SU-DHL-6 (cell line): ENCODE results near the gene CLIC2.

Source experiments
- H2AFZ ChIP-seq: fragments of 200-600 bp; sonication (generic); 2 replicates; pipeline ENCODE4 v1.6.1; 2014; ENCODE audit warnings: low read depth, mild to moderate bottlenecking, moderate library complexity, mixed read lengths, antibody characterized with exemption, low read length; ENCODE audit not compliant: severe bottlenecking
- H3F3A ChIP-seq: fragments of 200-600 bp; shearing (Covaris generic); 2 replicates; pipeline ENCODE4 v1.6.0; 2016; ENCODE audit warnings: antibody characterized with exemption, mild to moderate bottlenecking; ENCODE audit not compliant: insufficient read depth
- H3K27ac ChIP-seq: fragments of 200-600 bp; sonication (generic); 2 replicates; pipeline ENCODE4 v1.5.1; 2016; ENCODE audit warnings: low read depth, mild to moderate bottlenecking, low read length, moderate library complexity, mixed read lengths
- H3K27me3 ChIP-seq: fragments of 200-600 bp; sonication (generic), shearing (Covaris generic); 2 replicates; pipeline ENCODE4 v1.6.0; 2014; ENCODE audit warnings: mild to moderate bottlenecking, low read length
- H3K36me3 ChIP-seq: fragments of 200-600 bp; sonication (generic); 2 replicates; pipeline ENCODE4 v1.6.1; 2014; ENCODE audit warnings: mild to moderate bottlenecking, low read length, mixed read lengths
- H3K4me2 ChIP-seq: fragments of 300-600, 200-600 bp; shearing (Covaris generic), sonication (generic); 2 replicates; pipeline ENCODE4 v1.6.0; 2014; ENCODE audit warnings: low read length, low read depth, mild to moderate bottlenecking; ENCODE audit not compliant: poor library complexity, severe bottlenecking
- H3K4me3 ChIP-seq: fragments of 200-600 bp; sonication (generic); 2 replicates; pipeline ENCODE4 v1.5.1; 2014; ENCODE audit warnings: antibody characterized with exemption, low read length, mild to moderate bottlenecking, mixed read lengths; ENCODE audit not compliant: insufficient read depth, poor library complexity, severe bottlenecking
- H3K79me2 ChIP-seq: fragments of 200-600 bp; sonication (generic); 2 replicates; pipeline ENCODE4 v1.6.1; 2014; ENCODE audit warnings: mild to moderate bottlenecking, low read length, moderate library complexity; ENCODE audit not compliant: insufficient read depth
- H3K9ac ChIP-seq: fragments of 200-600 bp; sonication (generic); 2 replicates; pipeline ENCODE4 v1.7.0; 2014; ENCODE audit warnings: mild to moderate bottlenecking, low read length
- H3K9me2 ChIP-seq: fragments of 200-600 bp; sonication (generic); replicated peaks from 2 replicates; pipeline ENCODE4 v1.6.1; 2014; ENCODE audit warnings: low read length; ENCODE audit not compliant: insufficient read depth
- H3K9me3 ChIP-seq: fragments of 200-600 bp; sonication (generic); 2 replicates; pipeline ENCODE4 v1.6.1; 2014; ENCODE audit warnings: low read length, mixed read lengths; ENCODE audit not compliant: insufficient read depth
- H4K20me1 ChIP-seq: fragments of 200-600 bp; sonication (generic); 2 replicates; pipeline ENCODE4 v1.6.1; 2014; ENCODE audit warnings: low read depth, mild to moderate bottlenecking, antibody characterized with exemption, low read length, moderate library complexity, mixed read lengths
- EZH2phosphoT487 ChIP-seq: fragments of 200-600 bp; sonication (generic), shearing (Covaris generic); conservative IDR thresholded peaks from 2 replicates; pipeline ENCODE4 v1.6.1; 2018; ENCODE audit warnings: mild to moderate bottlenecking, antibody characterized with exemption, low read length, moderate library complexity, mixed read lengths
- TF ChIP-seq, protein P1 (sequence below): fragments of 200-600 bp; sonication (generic); IDR thresholded peaks from one replicate; pipeline ENCODE4 v1.5.1; 2017; ENCODE audit warnings: antibody characterized with exemption, mild to moderate bottlenecking, low read length, moderate library complexity; ENCODE audit not compliant: insufficient read depth, poor library complexity, severe bottlenecking

Gene CLIC2

DNA sequence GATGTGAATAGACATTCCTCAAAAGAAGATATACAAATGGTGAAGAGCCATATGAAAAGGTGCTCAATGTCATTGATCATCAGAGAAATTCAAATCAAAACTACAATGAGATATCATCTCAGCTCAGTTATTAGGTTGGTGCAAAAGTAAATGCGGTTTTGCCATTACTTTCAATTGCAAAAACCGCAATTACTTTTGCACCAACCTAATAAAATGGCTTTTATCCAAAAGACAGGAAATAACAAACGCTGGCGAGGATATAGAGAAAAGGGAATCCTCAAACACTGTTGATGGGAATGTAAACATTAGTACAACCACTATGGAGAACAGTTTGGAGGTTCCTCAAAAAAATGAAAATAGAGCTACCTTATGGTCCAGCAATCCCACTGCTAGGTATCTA is 5.1 kb downstream of the CLIC2 start:
- Histone ChIP-seq H4K20me1 (no peaks in the 10 kb centered on the region), H3K4me3 (no peak overlapping the region), H3F3A (no peaks in the 10 kb centered on the region), H2AFZ (no peak overlapping the region), H3K27ac (no peak overlapping the region), H3K9me2 (no peaks in the 10 kb centered on the region), H3K36me3 (no peaks in the 10 kb centered on the region), H3K9ac (no peak overlapping the region), H3K79me2 (no peaks in the 10 kb centered on the region), H3K4me2 (no peak overlapping the region), H3K27me3 (no peaks in the 10 kb centered on the region), H3K9me3 (no peaks in the 10 kb centered on the region)
- no peak for TF ChIP-seq EZH2phosphoT487
- TF ChIP-seq, protein P1, sequence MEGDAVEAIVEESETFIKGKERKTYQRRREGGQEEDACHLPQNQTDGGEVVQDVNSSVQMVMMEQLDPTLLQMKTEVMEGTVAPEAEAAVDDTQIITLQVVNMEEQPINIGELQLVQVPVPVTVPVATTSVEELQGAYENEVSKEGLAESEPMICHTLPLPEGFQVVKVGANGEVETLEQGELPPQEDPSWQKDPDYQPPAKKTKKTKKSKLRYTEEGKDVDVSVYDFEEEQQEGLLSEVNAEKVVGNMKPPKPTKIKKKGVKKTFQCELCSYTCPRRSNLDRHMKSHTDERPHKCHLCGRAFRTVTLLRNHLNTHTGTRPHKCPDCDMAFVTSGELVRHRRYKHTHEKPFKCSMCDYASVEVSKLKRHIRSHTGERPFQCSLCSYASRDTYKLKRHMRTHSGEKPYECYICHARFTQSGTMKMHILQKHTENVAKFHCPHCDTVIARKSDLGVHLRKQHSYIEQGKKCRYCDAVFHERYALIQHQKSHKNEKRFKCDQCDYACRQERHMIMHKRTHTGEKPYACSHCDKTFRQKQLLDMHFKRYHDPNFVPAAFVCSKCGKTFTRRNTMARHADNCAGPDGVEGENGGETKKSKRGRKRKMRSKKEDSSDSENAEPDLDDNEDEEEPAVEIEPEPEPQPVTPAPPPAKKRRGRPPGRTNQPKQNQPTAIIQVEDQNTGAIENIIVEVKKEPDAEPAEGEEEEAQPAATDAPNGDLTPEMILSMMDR: no peak

DNA sequence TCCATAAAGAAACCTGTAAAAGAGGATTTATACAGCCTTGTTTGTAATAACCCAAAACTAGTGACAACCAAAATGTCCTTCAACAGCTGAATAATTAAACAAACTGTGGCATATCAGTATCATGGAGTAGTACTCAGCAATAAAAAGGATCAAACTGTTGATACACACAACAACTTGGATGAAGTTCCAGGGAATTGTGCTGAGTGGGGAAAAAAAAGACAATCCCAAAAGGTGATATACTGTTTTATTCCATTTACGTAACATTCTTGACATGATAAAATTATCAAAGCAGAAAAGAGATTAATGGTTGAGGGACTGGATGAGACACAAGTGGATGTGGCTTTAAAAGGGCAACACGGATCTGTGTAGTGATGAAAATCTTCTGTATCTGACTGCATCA is 7.8 kb downstream of the CLIC2 start:
- Histone ChIP-seq H3K79me2 (no peaks in the 10 kb centered on the region), H3K9me3 (no peaks in the 10 kb centered on the region), H3K9ac (no peak overlapping the region), H3K4me2 (no peak overlapping the region), H3K36me3 (no peaks in the 10 kb centered on the region), H3K27me3 (no peaks in the 10 kb centered on the region), H3F3A (no peaks in the 10 kb centered on the region), H4K20me1 (no peaks in the 10 kb centered on the region), H3K27ac (no peak overlapping the region), H2AFZ (no peak overlapping the region), H3K4me3 (no peak overlapping the region), H3K9me2 (no peaks in the 10 kb centered on the region)
- TF ChIP-seq EZH2phosphoT487: no peak
- TF ChIP-seq, protein P1: no peak

DNA sequence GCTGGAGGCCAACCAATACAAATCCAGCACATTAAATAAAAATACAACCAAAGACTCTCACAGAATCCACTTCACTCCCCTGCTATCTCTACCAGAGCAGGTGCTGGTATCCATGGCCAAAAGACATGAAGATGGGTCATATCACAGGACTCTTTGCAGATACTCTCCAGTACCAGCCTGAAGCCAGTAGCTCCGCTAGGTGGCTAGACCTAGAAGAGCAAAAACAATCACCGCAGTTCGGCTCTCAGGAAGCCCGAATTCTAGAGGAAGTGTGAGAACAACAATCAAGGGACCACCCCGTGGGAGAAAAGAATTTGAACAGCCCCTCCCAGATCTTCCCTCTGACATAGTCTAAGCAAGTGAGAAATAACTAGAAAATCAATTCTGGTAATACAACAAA is 20.2 kb downstream of the CLIC2 start:
- Histone ChIP-seq H3K27ac (no peak overlapping the region), H3K36me3 (no peaks in the 10 kb centered on the region), H3K27me3 (no peaks in the 10 kb centered on the region), H3K9me2 (no peaks in the 10 kb centered on the region), H3K4me2 (no peak overlapping the region), H3K9me3 (no peaks in the 10 kb centered on the region), H3K79me2 (no peaks in the 10 kb centered on the region), H2AFZ (no peak overlapping the region), H3F3A (no peaks in the 10 kb centered on the region), H4K20me1 (no peaks in the 10 kb centered on the region), H3K9ac (no peak overlapping the region), H3K4me3 (no peak overlapping the region)
- TF ChIP-seq EZH2phosphoT487: no peak
- TF ChIP-seq, protein P1: no peak

DNA sequence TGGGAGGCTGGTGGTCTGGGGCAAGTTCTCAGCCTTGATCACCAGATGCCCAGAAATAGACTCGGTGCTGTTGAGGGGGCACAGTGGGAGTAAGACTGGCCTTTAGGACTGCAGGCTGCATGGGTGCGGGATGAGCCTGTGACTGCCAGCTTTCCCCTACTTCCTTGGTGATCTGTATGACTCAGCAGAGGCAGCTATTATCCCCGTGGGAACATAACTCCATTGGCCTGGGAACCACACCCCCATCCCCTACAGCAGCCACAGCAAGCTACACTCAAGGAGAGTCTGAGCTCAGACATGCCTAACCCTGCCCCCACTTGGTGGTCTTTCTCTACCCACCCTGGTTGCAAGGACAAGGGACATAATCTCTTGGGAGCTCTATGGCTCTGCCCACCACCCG is 20.6 kb downstream of the CLIC2 start:
- no peak overlapping the region for H2AFZ ChIP-seq
- no peak overlapping the region for H3K27ac ChIP-seq
- H4K20me1 ChIP-seq: no peaks in the 10 kb centered on the region
- no peaks in the 10 kb centered on the region for H3K27me3 ChIP-seq
- no peaks in the 10 kb centered on the region for H3K36me3 ChIP-seq
- TF ChIP-seq, protein P1: no peak
- no peak for TF ChIP-seq EZH2phosphoT487
- H3K9me2 ChIP-seq: no peaks in the 10 kb centered on the region
- H3K9ac ChIP-seq: no peak overlapping the region
- H3K4me3 ChIP-seq: no peak overlapping the region
- no peaks in the 10 kb centered on the region for H3K9me3 ChIP-seq
- H3F3A ChIP-seq: no peaks in the 10 kb centered on the region
- H3K4me2 ChIP-seq: no peak overlapping the region
- no peaks in the 10 kb centered on the region for H3K79me2 ChIP-seq
